Measurements from ENCODE around the gene GABRR1. TPM values are rescaled to one million over a fixed set of nuclear protein-coding genes. Genes with fewer than 3 reads are reported as not detected.

Gene GABRR1
- total RNA-seq (not detected), polyA plus RNA-seq (0.11 TPM)

DNA sequence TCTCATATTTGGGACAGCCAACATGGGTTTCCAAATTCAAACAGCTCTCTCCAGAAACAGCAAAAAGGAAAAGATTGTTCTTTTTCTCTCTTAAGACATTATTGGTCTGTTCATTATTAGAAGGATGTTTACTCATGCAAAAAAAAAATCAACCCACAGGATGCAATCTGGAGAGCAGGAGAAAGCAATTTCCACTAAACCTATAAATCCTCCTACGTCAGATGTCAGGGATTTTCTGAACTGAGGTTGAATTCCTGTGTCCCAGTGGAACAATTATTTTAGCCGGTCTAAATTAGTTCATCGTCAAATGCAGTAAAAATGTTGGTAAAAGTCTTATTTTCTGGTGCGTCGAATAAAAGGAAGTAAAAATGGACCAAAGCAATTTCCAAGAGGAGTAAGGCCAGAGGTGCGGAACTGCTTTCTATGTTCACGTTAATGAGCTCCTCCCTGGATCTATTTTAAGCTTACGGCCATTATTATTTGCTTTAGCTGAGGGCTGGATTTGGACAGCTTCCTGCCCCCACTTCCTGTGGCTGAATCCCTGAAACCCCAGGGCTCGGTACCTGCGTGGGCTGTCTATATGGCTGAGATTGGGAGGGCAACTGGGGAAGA is at the start of gene GABRR1:
GABRR1 (minus strand) TSS at position 60 of the 612 bp plus-strand sequence; CDS start at position 24, 36 bp downstream.
- no peak for DNase-seq (ENCODE audit: extremely low spot score)
- WGBS = 33% methylated on average over 10 of the region's 10 CpGs
- no peak within 1 kb of the TSS for H3K4me3 ChIP-seq (ENCODE audit: low read depth, low read length)
- H3K4me1 ChIP-seq (ENCODE audit: insufficient read depth) = no peaks in the 10 kb centered on the region
- H3K27ac ChIP-seq (ENCODE audit: low read depth) = no peak within 1 kb of the TSS
- no peaks in the 10 kb centered on the region for H3K36me3 ChIP-seq (ENCODE audit: insufficient read depth)

DNA sequence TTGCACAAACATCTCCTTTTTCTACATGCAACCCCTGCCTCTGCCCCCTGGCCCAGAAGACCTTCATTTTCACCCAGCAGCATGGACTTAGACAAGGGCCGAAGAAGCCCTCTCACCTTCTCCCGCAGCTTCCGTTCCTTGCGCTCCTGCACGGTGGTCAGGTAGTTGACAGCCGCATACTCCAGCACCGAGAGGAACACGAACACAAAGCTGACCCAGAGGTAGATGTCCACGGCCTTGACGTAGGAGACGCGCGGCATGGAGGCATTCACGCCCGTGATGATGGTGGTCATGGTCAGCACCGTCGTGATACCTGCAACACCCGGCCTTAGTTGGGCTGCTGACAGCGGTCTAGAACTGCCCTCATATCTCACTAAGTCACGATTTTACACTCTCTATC is 47.1 kb upstream of the GABRR1 start:
- 95% methylated on average over 20 of the region's 20 CpGs for WGBS
- no peak for DNase-seq (ENCODE audit: extremely low spot score)
- Histone ChIP-seq H3K4me1 (ENCODE audit: insufficient read depth) (no peaks in the 10 kb centered on the region), H3K27ac (ENCODE audit: low read depth) (no peak overlapping the region), H3K4me3 (ENCODE audit: low read depth, low read length) (no peak overlapping the region), H3K36me3 (ENCODE audit: insufficient read depth) (no peaks in the 10 kb centered on the region)

DNA sequence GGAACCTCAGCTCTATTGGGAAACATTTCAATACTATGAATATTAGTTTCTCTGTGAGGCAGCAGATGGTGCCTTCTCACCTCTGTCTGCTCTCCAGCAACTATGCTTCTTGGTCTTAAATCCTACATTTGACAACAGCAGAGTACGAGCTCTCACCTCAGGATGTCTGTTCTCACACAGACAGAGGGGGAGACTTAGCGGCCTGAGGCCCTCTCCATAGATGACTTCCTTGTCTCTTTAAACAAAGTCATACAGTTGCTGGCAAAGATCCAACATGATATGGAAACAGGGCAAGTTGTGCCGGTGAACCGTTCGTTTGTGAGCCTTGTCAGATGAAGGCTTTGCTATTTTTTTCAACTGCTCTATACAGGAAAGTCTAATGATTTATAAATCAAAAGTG is 43.7 kb upstream of the GABRR1 start:
- 33% methylated on average over 5 of the region's 5 CpGs for WGBS
- no peak overlapping the region for H3K27ac ChIP-seq (ENCODE audit: low read depth)
- H3K4me3 ChIP-seq (ENCODE audit: low read depth, low read length) = no peak overlapping the region
- no peaks in the 10 kb centered on the region for H3K4me1 ChIP-seq (ENCODE audit: insufficient read depth)
- H3K36me3 ChIP-seq (ENCODE audit: insufficient read depth) = no peaks in the 10 kb centered on the region
- no peak for DNase-seq (ENCODE audit: extremely low spot score)

DNA sequence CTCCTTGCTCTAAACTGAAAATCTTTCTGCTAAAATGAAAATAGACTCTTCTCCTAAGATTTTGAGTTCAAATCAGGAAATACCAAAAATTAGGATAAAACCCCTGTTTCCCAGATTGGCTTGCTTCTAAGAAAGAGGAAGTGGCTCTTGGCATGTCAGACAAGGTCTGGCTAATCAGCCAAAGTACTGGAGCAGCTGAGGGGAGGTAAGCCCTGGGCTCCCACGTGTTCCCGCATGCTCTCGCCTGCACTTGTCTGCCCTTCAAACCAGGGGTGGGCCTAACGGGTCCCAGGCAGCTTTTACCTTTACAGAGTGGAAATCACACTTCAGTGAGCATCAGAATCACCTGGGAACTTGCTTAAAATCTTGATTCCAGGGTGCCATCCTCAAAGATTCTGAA is 43.2 kb upstream of the GABRR1 start:
- Histone ChIP-seq H3K36me3 (ENCODE audit: insufficient read depth) (no peaks in the 10 kb centered on the region), H3K4me3 (ENCODE audit: low read depth, low read length) (no peak overlapping the region), H3K27ac (ENCODE audit: low read depth) (no peak overlapping the region), H3K4me1 (ENCODE audit: insufficient read depth) (no peaks in the 10 kb centered on the region)
- no peak for DNase-seq (ENCODE audit: extremely low spot score)
- 62% methylated on average over 4 of the region's 4 CpGs for WGBS

DNA sequence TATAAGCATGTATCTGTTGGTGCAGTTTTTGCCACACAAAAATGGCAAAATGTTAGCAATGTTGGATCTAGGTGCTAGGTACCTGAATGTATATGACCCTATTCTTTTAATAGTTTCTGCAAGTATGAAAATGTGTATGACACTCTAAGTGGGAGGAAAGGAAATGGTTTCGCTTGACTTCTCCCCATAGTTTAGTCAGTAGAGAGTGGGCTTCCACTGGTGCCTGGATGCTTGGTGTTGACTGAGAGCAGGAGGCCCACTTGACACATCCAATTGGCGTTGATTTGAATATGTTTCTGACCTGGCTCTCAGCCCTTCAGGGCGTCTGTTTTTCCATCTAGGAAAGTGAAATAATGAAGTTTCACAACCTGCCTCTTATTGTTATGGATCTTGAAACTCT is 41.8 kb upstream of the GABRR1 start:
- DNase-seq (ENCODE audit: extremely low spot score) = no peak
- H3K27ac ChIP-seq (ENCODE audit: low read depth) = no peak overlapping the region
- H3K4me3 ChIP-seq (ENCODE audit: low read depth, low read length) = no peak overlapping the region
- H3K4me1 ChIP-seq (ENCODE audit: insufficient read depth) = no peaks in the 10 kb centered on the region
- H3K36me3 ChIP-seq (ENCODE audit: insufficient read depth) = no peaks in the 10 kb centered on the region
- 84% methylated on average over 3 of the region's 3 CpGs for WGBS

DNA sequence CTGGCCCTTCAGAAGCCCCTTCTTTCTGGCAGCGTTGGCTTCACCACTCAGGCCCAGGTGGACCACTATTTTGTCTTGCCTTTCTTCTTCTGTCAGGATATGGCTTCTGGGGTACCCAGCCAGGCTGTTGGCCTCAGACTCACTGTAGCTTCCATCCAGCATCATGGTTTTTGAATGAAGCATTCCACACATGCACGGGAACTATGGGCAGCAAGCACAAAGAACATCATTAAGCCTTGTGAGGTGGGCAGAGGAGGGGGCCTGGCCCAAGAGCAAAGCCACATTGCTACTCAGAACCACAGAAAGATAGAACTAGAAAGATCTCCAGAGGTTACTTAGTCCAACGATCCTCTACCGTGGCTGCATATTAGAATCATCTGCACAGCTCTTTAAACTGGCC is 40.6 kb upstream of the GABRR1 start:
- Histone ChIP-seq H3K4me3 (ENCODE audit: low read depth, low read length) (no peak overlapping the region), H3K27ac (ENCODE audit: low read depth) (no peak overlapping the region), H3K36me3 (ENCODE audit: insufficient read depth) (no peaks in the 10 kb centered on the region), H3K4me1 (ENCODE audit: insufficient read depth) (no peaks in the 10 kb centered on the region)
- WGBS = 80% methylated on average over 4 of the region's 4 CpGs
- no peak for DNase-seq (ENCODE audit: extremely low spot score)

DNA sequence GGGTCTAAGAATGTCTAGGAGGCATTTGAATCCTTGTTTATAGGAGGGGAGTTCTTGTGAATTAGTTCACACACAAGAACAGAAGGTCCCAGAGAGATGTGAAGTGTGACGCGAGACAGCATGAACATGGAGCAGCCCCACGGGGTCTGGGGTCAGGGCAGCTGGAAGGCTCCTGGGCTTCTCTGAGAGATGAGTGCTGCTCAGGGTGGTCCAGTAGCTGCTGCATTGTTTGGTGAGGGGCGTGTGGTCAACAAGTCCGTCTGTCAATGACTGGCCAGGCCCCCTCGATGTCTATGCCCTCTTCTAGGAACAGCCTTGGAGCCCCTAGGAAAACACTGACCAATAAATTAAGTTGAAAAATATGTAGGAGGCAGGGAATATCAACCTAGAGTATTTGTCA is 40.2 kb upstream of the GABRR1 start:
- DNase-seq (ENCODE audit: extremely low spot score) = no peak
- no peak overlapping the region for H3K4me3 ChIP-seq (ENCODE audit: low read depth, low read length)
- 92% methylated on average over 6 of the region's 6 CpGs for WGBS

DNA sequence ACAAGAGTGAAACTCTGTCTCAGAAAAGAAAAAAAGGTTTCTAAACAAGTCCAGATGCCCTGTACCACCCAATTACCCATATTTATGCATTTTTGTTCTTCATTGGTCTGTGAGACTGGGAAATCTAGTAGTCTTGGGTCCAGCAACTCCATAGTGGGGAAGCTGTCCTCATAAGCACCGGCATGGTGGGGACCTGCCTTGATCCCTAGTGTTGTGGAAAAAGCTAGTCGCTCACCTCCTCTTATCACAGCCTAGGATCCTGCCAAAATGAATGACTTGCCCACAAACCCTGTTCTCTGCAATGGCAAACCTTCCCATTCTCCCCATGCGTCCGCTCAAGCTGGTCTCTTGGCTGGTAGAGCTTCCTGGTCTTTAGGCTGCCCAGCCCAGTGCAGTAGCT is 38.3 kb upstream of the GABRR1 start:
- Histone ChIP-seq H3K27ac (ENCODE audit: low read depth) (no peak overlapping the region), H3K36me3 (ENCODE audit: insufficient read depth) (no peaks in the 10 kb centered on the region), H3K4me3 (ENCODE audit: low read depth, low read length) (no peak overlapping the region), H3K4me1 (ENCODE audit: insufficient read depth) (no peaks in the 10 kb centered on the region)
- WGBS = 92% methylated on average over 4 of the region's 4 CpGs
- DNase-seq (ENCODE audit: extremely low spot score) = no peak

More for the DNA sequence above, 40.2 kb upstream of the GABRR1 start:
- Histone ChIP-seq H3K36me3 (ENCODE audit: insufficient read depth) (no peaks in the 10 kb centered on the region), H3K27ac (ENCODE audit: low read depth) (no peak overlapping the region), H3K4me1 (ENCODE audit: insufficient read depth) (no peaks in the 10 kb centered on the region)

DNA sequence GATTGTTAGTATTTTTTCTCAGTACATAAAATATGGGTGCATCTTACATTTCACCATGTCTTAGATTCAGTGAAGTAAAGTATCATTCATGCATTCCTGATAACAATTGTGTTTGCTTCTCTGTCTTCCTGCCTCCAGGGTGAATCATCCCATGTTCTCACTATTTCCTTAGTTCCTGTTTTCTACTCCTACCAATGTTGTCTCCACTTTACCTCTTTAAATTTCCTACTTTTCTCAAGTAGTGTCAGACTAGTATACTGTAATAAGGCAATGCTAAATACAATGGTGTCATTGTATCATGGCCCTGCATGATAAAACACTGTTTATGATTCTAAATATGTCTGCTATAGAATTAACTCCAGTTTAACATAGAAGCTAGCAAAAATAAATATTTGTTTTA is 37.4 kb upstream of the GABRR1 start:
- DNase-seq (ENCODE audit: extremely low spot score) = no peak
- no peaks in the 10 kb centered on the region for H3K36me3 ChIP-seq (ENCODE audit: insufficient read depth)
- H3K27ac ChIP-seq (ENCODE audit: low read depth) = no peak overlapping the region
- no peaks in the 10 kb centered on the region for H3K4me1 ChIP-seq (ENCODE audit: insufficient read depth)
- no peak overlapping the region for H3K4me3 ChIP-seq (ENCODE audit: low read depth, low read length)

DNA sequence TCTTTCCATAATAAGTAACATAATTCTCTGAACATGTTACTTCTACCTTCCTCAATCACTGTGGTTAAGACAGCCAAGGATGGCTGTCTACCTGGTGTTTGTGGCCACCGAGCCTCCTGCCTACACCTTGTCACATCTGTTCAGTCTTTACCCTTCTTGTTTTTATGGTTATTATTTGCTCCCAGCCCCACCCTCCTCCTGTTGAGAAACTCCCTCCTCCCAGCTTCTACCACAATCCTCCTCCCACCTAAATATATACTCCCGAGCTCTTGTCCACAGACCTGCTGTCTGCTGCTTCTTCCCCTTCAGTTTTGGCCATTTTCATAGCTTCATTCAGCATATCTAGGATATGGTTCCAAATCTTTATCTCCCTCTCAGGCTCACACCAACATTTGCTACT is 35.7 kb upstream of the GABRR1 start:
- Histone ChIP-seq H3K4me1 (ENCODE audit: insufficient read depth) (no peaks in the 10 kb centered on the region), H3K36me3 (ENCODE audit: insufficient read depth) (no peaks in the 10 kb centered on the region), H3K27ac (ENCODE audit: low read depth) (no peak overlapping the region), H3K4me3 (ENCODE audit: low read depth, low read length) (no peak overlapping the region)
- no peak for DNase-seq (ENCODE audit: extremely low spot score)
- WGBS = 72% methylated on average over 2 of the region's 2 CpGs

DNA sequence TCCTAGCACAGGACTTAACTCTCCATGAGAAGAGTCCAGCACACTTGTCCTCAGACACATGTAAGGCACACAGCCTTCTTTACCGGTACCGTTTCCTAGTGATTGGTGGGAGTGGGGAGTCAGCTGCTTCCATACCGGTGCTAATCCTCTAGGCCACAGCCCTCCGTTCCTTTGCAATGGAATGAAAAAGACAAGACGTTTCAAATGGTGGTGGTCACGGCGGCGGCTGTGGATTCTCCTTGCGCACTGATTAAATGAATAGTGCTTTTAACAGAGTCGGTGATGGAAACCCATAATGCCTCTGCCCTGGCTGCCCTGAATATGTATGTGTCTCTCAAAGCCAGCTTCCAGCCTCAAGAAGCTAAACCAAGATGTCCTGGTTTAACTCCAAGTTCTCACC is 34.8 kb upstream of the GABRR1 start:
- H3K4me3 ChIP-seq (ENCODE audit: low read depth, low read length) = no peak overlapping the region
- H3K36me3 ChIP-seq (ENCODE audit: insufficient read depth) = no peaks in the 10 kb centered on the region
- no peak overlapping the region for H3K27ac ChIP-seq (ENCODE audit: low read depth)
- 90% methylated on average over 10 of the region's 10 CpGs for WGBS
- DNase-seq (ENCODE audit: extremely low spot score) = no peak
- no peaks in the 10 kb centered on the region for H3K4me1 ChIP-seq (ENCODE audit: insufficient read depth)

DNA sequence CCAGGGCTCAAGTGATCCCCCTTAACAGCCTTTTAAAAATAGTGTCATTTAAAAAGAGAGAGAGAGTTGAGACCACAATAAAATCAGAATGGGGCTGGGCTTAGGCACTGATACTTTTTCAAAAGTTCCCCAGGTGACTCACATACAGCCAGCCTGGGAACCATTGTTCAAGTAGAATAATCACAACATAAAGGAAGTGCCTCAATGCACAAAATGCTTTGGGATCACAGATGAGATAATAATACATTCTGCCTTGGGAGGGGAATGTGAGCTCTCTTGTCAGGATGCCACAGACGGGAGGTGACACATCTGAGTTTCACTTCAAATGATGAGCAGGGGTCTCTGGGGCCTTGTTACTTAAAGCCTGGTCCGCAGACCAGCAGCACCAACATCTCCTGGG is 34.0 kb upstream of the GABRR1 start:
- H3K27ac ChIP-seq (ENCODE audit: low read depth) = no peak overlapping the region
- no peak for DNase-seq (ENCODE audit: extremely low spot score)
- no peaks in the 10 kb centered on the region for H3K36me3 ChIP-seq (ENCODE audit: insufficient read depth)
- no peaks in the 10 kb centered on the region for H3K4me1 ChIP-seq (ENCODE audit: insufficient read depth)
- H3K4me3 ChIP-seq (ENCODE audit: low read depth, low read length) = no peak overlapping the region
- WGBS = 72% methylated on average over 2 of the region's 2 CpGs

DNA sequence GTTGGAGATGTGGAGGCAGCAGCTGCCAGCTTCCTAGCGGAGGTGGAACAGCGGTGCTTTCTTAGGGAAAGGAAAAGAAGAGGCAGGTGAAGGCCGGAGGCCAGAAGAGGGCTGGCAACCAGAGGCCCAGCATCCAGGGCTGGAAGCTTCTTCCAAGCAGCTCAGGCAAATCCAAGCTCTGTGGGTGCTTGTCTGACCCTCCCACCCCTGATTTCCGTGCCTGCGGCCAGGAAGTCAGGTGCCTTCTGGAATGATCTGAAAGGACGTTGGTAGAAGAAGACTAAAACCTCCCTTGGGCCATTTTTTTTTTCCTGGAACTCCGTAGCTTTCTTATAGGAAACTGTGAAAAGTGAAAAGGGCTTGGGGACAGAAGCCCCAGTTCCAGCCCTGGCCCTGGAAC is 33.1 kb upstream of the GABRR1 start:
- H3K27ac ChIP-seq (ENCODE audit: low read depth) = no peak overlapping the region
- no peak overlapping the region for H3K4me3 ChIP-seq (ENCODE audit: low read depth, low read length)
- no peaks in the 10 kb centered on the region for H3K4me1 ChIP-seq (ENCODE audit: insufficient read depth)
- no peaks in the 10 kb centered on the region for H3K36me3 ChIP-seq (ENCODE audit: insufficient read depth)
- WGBS = 81% methylated on average over 7 of the region's 7 CpGs
- no peak for DNase-seq (ENCODE audit: extremely low spot score)

DNA sequence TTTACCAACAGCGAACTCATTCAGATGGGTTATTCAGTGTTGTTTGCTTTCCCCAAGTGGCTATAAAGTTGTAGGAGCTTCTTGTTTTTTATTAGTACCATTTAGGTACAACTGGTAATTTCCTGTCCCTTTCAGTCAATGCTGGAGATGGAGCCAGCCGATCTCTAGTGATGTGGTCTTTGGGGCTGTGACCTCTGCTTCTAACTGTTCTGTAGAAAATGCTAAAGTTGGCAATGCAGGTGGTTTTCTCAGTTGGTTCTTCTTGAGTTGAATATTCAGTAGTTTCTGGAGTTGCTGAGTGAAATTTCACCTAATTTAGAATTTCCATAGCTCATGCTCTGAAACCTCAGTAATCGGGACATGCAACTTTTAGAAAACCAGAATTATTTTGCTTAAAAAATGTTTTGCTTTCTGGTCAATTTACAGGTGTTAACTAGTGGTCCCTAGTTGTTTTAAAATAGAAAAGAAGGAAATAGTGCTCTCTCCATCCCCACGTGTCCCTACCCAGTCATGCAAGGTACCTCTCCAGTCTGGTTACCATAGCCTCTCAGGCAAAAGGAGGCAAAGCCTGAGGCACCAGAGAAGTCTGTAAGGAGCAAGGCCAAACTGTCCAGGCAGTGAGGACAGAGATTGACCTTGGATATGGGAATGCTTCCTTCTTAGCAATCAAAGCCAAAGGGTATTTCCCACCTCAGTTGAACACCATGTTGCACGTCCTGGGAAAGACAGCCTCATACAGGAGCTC is 27.3 kb upstream of the GABRR1 start:
- H3K4me3 ChIP-seq (ENCODE audit: low read depth, low read length) = no peak overlapping the region
- WGBS = 62% methylated on average over 5 of the region's 5 CpGs
- H3K36me3 ChIP-seq (ENCODE audit: insufficient read depth) = no peaks in the 10 kb centered on the region
- no peak for DNase-seq (ENCODE audit: extremely low spot score)
- no peaks in the 10 kb centered on the region for H3K4me1 ChIP-seq (ENCODE audit: insufficient read depth)
- no peak overlapping the region for H3K27ac ChIP-seq (ENCODE audit: low read depth)

DNA sequence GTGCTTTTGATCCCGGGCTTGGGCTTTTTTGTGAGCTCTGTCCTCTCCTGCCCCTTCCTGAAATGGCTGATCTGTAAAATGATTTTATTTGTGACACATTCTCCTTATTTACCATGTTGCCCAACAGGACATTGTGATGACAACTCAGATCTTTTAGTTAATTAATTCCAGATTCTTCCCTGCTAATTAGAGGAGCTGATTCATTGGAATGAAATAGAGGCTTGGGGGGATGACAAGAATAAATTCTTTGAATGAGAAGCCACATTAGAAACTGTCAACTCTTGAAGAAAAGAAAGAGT is 26.1 kb upstream of the GABRR1 start:
- WGBS = 42% methylated on average over 1 of the region's 1 CpG
- H3K4me3 ChIP-seq (ENCODE audit: low read depth, low read length) = no peak overlapping the region
- no peaks in the 10 kb centered on the region for H3K4me1 ChIP-seq (ENCODE audit: insufficient read depth)
- no peak for DNase-seq (ENCODE audit: extremely low spot score)
- H3K36me3 ChIP-seq (ENCODE audit: insufficient read depth) = no peaks in the 10 kb centered on the region
- H3K27ac ChIP-seq (ENCODE audit: low read depth) = no peak overlapping the region
